Measurements from ENCODE around the gene TMEM139.
"Not testable (repeated sequence)": the region's sequence is repeated elsewhere in the genome, so short reads cannot be mapped to it uniquely, and the experiment has no call there.

TMEM139 gene

DNA sequence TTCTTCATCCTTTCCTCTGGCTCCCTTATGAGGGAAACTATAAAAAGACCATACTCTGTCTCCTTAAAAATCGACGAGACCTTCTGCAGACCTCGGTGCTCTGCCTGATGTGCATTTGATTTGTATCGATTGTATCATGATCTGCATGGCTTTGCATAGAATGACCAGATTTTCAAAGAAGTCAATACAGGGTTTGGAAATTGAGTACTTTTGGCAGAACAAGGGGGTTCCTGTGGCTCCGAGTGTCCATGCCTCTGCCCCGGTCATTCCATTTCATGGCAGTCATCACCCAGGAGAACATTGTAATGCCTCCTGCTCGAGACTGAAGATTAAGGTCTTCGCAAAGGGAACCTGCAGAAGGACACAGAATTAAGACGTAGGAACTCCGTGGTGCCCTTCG is 4.1 kb downstream of the TMEM139 start:
- DNase-seq (ENCODE audit: low read depth in 2 of 2) = no peak

GRCh38 chr7:143289421-143289820 is 4.7 kb downstream of the TMEM139 start:
- no peak for DNase-seq (ENCODE audit: low read depth in 2 of 2)

DNA sequence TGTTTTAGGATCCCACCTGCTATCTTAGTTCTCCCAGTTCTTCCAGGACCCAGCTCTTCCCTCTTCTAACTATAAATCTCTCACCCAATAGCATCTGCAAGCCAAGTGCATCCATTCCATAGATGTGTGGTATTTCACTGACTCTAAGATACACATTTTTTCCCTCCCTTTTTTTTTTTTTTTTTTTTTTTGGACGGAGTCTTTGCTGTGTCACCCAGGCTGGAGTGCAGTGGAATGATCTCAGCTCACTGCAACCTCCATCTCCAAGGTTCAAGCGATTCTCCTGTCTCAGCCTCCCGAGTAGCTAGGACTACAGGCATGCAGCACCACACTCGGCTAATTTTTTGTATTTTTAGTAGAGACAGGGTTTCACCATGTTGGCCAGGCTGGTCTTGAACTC is 5.1 kb downstream of the TMEM139 start:
- not testable (repeated sequence) for DNase-seq (ENCODE audit: low read depth in 2 of 2)

DNA sequence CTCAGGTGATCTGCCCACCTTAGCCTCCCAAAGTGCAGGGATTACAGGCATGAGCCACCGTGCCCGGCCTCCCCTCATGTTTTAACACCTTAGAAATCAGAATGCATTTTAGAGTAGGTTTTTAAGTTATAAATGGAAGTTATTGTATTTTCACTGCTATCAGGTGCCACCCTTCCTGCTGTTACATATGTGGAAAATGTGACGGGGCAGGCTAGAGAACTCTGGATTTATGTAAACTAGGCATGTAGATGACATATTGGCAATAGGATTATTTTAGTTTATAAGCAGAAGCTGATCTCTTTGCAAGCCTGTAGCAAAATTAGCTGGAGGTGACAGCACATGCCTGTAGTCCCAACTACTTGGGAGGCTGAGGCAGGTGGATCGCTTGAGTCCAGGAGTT is 5.5 kb downstream of the TMEM139 start:
- DNase-seq (ENCODE audit: low read depth in 2 of 2) = no peak

- DNase-seq (ENCODE audit: low read depth in 2 of 2) = no peak
These were observed 8.1 kb downstream of the TMEM139 start for GRCh38 chr7:143292876-143293275.

GRCh38 chr7:143295870-143296269 is 11.1 kb downstream of the TMEM139 start:
- DNase-seq (ENCODE audit: low read depth in 2 of 2) = no peak

GRCh38 chr7:143296686-143297085 is 11.9 kb downstream of the TMEM139 start:
- DNase-seq (ENCODE audit: low read depth in 2 of 2) = no peak

GRCh38 chr7:143299346-143299745 is 14.6 kb downstream of the TMEM139 start:
- no peak for DNase-seq (ENCODE audit: low read depth in 2 of 2)

- peak; percentile 30 to 55 for DNase-seq (ENCODE audit: low read depth in 2 of 2)
These were observed 15.1 kb downstream of the TMEM139 start for GRCh38 chr7:143299840-143300239.

DNA sequence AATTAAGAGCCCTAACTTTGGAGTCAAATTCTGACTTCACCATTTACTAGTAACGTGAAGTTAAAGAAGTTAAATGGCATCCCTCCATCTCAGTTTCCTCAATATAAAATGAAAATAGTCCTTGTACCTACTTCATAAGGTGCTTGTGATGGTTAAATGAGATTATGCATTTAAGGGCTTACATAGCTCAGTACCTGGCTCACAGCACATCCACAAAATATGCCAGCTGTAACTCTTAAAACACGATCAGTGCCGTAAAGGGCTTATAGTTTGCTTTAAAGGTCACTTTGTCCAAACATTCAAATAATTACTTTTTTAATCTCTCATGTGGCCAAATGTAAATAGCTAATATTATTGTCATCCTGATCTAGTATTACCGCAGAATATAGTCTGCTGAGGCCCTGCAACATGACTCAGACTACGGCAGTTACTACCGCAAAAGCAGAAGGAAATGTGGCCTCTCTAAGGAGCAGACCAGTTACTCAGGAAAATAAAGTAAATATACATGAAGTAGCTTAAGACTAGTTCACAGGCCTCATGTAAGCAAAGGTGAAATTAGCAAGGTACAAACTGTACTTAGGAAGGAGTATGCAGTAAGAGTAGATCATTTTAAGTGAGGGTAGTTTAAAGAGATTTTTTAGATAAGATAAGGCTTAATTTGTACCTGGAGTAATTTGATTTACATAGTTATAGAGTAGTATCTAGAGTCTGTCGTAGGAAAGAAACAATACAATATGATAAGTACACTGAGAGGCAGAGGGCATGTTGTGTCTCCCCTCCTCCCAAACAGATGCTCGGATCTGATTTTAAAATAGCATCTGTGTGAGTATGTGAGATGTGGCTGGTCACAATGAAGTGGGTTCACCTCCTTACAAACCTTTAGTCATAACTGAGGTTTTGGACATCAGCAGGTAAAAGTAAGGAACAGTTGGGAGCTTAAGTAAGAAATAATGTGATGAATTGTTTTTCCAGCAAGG is 16.5 kb downstream of the TMEM139 start:
- no peak for DNase-seq (ENCODE audit: low read depth in 2 of 2)

- DNase-seq (ENCODE audit: low read depth in 2 of 2) = no peak
These were observed 19.0 kb downstream of the TMEM139 start for GRCh38 chr7:143303733-143304132.

DNA sequence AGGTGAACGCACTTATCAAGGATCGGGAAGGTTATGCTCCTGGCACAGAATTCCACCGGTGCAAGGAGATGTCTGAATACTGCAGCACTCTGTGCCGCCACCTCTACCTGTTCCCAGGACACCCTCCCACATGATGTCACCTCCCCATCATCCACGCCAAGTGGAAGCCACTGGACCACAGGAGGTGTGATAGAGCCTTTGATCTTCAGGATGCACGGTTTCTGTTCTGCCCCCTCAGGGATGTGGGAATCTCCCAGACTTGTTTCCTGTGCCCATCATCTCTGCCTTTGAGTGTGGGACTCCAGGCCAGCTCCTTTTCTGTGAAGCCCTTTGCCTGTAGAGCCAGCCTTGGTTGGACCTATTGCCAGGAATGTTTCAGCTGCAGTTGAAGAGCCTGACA is 20.2 kb downstream of the TMEM139 start:
- no peak for DNase-seq (ENCODE audit: low read depth in 2 of 2)

DNA sequence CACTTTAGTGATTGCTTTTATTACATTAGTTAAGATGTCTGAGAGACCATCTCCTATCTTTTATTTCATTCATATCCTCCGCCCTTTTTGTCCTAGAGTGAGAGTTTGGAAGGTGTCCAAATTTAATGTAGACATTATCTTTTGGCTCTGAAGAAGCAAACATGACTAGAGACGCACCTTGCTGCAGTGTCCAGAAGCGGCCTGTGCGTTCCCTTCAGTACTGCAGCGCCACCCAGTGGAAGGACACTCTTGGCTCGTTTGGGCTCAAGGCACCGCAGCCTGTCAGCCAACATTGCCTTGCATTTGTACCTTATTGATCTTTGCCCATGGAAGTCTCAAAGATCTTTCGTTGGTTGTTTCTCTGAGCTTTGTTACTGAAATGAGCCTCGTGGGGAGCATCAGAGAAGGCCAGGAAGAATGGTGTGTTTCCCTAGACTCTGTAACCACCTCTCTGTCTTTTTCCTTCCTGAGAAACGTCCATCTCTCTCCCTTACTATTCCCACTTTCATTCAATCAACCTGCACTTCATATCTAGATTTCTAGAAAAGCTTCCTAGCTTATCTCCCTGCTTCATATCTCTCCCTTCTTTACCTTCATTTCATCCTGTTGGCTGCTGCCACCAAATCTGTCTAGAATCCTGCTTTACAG is 20.8 kb downstream of the TMEM139 start:
- peak; percentile 54 to 63 for DNase-seq (ENCODE audit: low read depth in 2 of 2)

DNA sequence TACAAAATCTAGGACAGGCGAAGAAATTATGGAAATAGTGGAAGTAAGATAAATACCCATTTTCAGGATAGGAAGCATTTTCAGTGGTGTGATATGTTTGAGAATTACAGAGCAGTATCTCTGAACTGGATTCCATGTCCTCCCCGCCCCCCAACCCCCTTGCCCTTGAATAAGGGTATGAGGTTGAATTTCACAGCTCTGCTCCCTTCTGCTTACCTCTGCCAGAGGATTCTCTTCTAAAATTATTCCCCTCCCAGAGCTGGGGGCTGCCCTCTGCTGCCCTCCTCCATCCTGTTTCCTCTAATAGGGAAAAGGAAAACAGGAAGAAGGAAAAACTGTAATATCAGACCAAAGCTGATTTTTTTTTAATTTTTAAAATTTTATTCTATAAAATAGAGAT is 23.9 kb downstream of the TMEM139 start:
- DNase-seq (ENCODE audit: low read depth in 2 of 2) = no peak

GRCh38 chr7:143314127-143314526 is 29.4 kb downstream of the TMEM139 start:
- DNase-seq (ENCODE audit: low read depth in 2 of 2) = no peak

DNA sequence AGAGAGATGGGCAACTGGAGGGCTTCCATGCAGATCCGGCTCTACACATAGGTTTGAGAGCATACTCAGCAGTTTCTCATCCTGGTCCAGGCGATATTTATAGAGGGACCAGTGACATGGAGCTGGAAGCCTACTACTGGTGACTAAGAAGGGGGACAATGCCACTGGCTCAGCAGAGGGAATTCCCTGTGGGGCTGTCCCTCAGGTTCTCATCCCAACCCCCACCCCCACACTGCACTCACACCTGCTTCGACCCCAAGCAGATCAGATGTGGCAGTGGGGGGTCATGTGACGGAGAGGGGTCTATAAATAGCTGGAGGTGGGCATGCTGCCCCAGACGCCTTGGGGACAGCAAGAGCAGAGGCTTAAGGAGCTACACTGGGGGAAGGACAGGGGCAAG is 31.0 kb downstream of the TMEM139 start, which contains the start of gene CLCN1:
Gene CLCN1, plus strand, starts transcription at position 336 of the 400 bp plus-strand sequence. CDS start 102 bp downstream, outside the sequence.
- DNase-seq (ENCODE audit: low read depth in 2 of 2) = no peak

- no peak for DNase-seq (ENCODE audit: low read depth in 2 of 2)
These were observed 31.7 kb downstream of the TMEM139 start for GRCh38 chr7:143316492-143316891.

DNA sequence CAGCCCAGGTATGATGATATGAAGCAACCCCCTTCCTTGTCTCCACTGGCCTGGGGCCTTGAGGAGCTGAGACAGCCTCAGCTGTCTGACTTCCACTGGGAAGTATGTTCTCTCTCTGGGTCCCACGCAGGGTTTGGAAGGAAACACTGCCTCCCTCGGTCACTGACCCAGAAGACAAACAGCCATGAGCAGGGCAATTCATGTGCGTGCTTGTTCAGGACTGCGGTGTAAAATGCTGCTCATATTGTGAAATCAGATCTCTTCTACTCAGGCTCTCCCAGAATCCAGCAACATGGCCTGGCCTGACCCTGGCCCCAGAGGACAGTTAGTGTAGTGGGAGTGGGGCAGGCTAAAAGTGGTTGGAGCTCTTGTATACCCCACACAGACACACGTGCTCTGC is 33.9 kb downstream of the TMEM139 start:
- no peak for DNase-seq (ENCODE audit: low read depth in 2 of 2)

DNA sequence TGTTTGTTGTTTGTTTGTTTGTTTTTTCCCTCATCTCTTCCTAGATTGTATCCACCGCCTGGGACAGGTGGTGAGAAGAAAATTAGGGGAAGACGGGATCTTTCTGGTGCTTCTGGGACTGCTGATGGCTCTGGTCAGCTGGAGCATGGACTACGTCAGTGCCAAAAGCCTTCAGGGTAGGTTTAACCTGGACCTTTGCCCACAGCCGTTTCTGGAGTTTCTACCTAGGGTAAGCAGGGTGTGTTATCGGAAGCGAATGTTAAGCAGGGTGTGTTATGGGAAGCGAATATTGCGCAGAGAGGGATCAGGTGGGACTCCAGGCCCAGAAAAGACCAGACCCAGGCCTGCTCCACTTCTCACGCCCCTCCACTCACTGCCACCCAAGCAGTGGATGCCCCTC is 35.9 kb downstream of the TMEM139 start:
- DNase-seq (ENCODE audit: low read depth in 2 of 2) = no peak

DNA sequence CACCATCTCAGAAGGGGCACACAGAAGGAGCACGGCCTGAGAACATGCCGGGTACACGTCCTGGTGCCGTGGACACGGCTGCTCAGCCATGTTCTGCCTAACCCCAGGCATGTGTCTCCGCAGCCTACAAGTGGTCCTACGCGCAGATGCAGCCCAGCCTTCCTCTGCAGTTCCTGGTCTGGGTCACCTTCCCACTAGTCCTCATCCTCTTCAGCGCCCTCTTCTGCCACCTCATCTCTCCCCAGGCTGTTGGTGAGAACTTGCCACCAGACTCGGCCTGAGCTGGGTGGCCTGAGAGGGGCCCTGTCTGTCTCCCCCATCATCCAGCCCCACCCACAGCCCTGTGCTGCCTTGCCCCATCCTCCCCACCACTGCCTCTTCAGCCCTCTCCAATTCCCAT is 36.5 kb downstream of the TMEM139 start:
- DNase-seq (ENCODE audit: low read depth in 2 of 2) = no peak

GRCh38 chr7:143321734-143322133 is 37.0 kb downstream of the TMEM139 start:
- DNase-seq (ENCODE audit: low read depth in 2 of 2) = no peak

GRCh38 chr7:143322760-143323633 is 38.2 kb downstream of the TMEM139 start:
- DNase-seq (ENCODE audit: low read depth in 2 of 2) = no peak

Data from stimulated activated CD4-positive, alpha-beta T cell treated with anti-CD3 and anti-CD28 coated beads, Interleukin-1b, Interleukin-23, amount 100 ng/mL, for 4 hours (primary cell).